ENCODE results near the gene JAG1. TPM values are rescaled to one million over a fixed set of nuclear protein-coding genes. Genes with fewer than 3 reads are reported as not detected.

The JAG1 gene
- total RNA-seq, 2 experiments from 2014 or later = 0.32 to 0.67 TPM

GRCh38 chr20:10660661-10661060 is 13.1 kb downstream of the JAG1 start:
- Histone ChIP-seq H3K79me2 (ENCODE audit: insufficient read depth, low read depth, low read length) (no peaks in the 10 kb centered on the region), H4K20me1 (ENCODE audit: insufficient read depth, low read length) (no peaks in the 10 kb centered on the region), H3K27ac (ENCODE audit: low read depth, low read length, poor library complexity, severe bottlenecking) (no peak overlapping the region), H3K4me2 (ENCODE audit: low read length) (no peak overlapping the region), H2AFZ (ENCODE audit: low read length) (no peak overlapping the region), H3K36me3 (ENCODE audit: insufficient read depth, low read length) (no peaks in the 10 kb centered on the region), H3K9me2 (ENCODE audit: insufficient read depth, low read length) (no peaks in the 10 kb centered on the region), H3K4me1 (ENCODE audit: insufficient read depth, low read length, poor library complexity, severe bottlenecking) (no peaks in the 10 kb centered on the region), H3K4me3 (ENCODE audit: low read depth, low read length, poor library complexity, severe bottlenecking) (no peak overlapping the region), H3K9me3 (ENCODE audit: low read length) (no peaks in the 10 kb centered on the region)
- no peak for DNase-seq (ENCODE audit: low spot score)
- no TSS peak for BruUV-seq (replicated peaks)
- TF ChIP-seq EZH2phosphoT487 (IDR thresholded peaks at IDR 0.05; ENCODE audit: borderline replicate concordance, low read depth, low read length) = no peak
- no peak for TF ChIP-seq CTCF (conservative IDR thresholded peaks at IDR 0.05; ENCODE audit: low read length)
- intact Hi-C loops (cut with micrococcal nuclease; ENCODE audit: unreplicated experiment) = no loop called here
- CTCF ChIA-PET (ENCODE audit: unreplicated experiment) = no interaction called here
- POLR2A ChIA-PET = no interaction called here

- Histone ChIP-seq H2AFZ (ENCODE audit: low read length) (no peak overlapping the region), H3K27ac (ENCODE audit: low read depth, low read length, poor library complexity, severe bottlenecking) (no peak overlapping the region), H3K79me2 (ENCODE audit: insufficient read depth, low read depth, low read length) (no peaks in the 10 kb centered on the region), H3K4me2 (ENCODE audit: low read length) (no peak overlapping the region), H3K9me3 (ENCODE audit: low read length) (no peaks in the 10 kb centered on the region), H3K9me2 (ENCODE audit: insufficient read depth, low read length) (no peaks in the 10 kb centered on the region), H4K20me1 (ENCODE audit: insufficient read depth, low read length) (no peaks in the 10 kb centered on the region), H3K4me3 (ENCODE audit: low read depth, low read length, poor library complexity, severe bottlenecking) (no peak overlapping the region), H3K4me1 (ENCODE audit: insufficient read depth, low read length, poor library complexity, severe bottlenecking) (no peaks in the 10 kb centered on the region), H3K36me3 (ENCODE audit: insufficient read depth, low read length) (no peaks in the 10 kb centered on the region)
- POLR2A ChIA-PET = interaction anchor here (0.7 to 1.1 kb wide), 4 partner anchors 24 to 681 kb away, joined by 3 to 11 read pairs (median 4); no protein-coding TSS in a partner anchor
- intact Hi-C loops (cut with micrococcal nuclease; ENCODE audit: unreplicated experiment) = no loop called here
- DNase-seq (ENCODE audit: low spot score) = no peak
- BruUV-seq (replicated peaks) = no TSS peak
- CTCF ChIA-PET (ENCODE audit: unreplicated experiment) = no interaction called here
- TF ChIP-seq CTCF (conservative IDR thresholded peaks at IDR 0.05; ENCODE audit: low read length) (no peak), EZH2phosphoT487 (IDR thresholded peaks at IDR 0.05; ENCODE audit: borderline replicate concordance, low read depth, low read length) (no peak)
These were observed 13.9 kb downstream of the JAG1 start for GRCh38 chr20:10659651-10660601.

All from OCI-LY7 (cell line).